ENCODE data around the gene ZPBP. TPM values are rescaled to one million over a fixed set of nuclear protein-coding genes. Genes with fewer than 3 reads are reported as not detected.
"Not testable (repeated sequence)": the region's sequence is repeated elsewhere in the genome, so short reads cannot be mapped to it uniquely, and the experiment has no call there.

Gene ZPBP
- total and polyA plus RNA-seq, 2 experiments from 2014 or later: not detected

DNA sequence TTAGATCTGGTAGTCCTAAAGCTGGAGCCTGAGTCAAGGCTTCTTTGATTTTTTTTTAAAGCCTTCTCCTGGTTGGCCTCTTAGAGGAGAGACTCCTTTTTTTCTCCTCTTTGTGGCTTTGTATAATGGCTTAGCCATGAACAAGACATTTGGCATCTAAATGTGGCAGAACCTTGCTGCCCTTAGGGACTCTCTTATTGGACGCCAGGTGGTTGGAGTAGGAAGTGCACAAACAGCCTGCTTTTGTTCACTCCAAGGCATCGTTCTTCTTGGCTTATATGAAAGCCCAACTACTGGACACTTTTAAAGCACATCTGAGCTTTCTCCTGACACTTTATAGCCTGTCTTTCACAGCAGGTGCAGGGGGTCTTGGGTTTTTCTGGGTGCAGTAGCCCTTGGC lies 25.0 kb downstream of the ZPBP start:
- TF ChIP-seq CTCF (IDR thresholded peaks at IDR 0.05; ENCODE audit: poor library complexity) (no peak), EZH2phosphoT487 (IDR thresholded peaks at IDR 0.05; ENCODE audit: low read depth, severe bottlenecking, unreplicated experiment) (no peak), EZH2 (IDR thresholded peaks at IDR 0.05; ENCODE audit: borderline replicate concordance) (no peak)
- Histone ChIP-seq H3K4me1 (ENCODE audit: insufficient read depth) (peaks cover 28% of the 10 kb centered on the region), H2AFZ (peak overlapping the region; percentile 29), H3K4me3 (no peak overlapping the region), H3K27me3 (no peaks in the 10 kb centered on the region), H3K27ac (no peak overlapping the region), H3K36me3 (replicated peaks; ENCODE audit: insufficient read depth, low read depth) (no peaks in the 10 kb centered on the region), H3K4me2 (peak overlapping the region; percentile 75), H3K79me2 (no peaks in the 10 kb centered on the region), H3K9me3 (ENCODE audit: low read depth) (no peaks in the 10 kb centered on the region), H3K9me2 (replicated peaks; ENCODE audit: insufficient read depth) (no peaks in the 10 kb centered on the region), H4K20me1 (ENCODE audit: insufficient read depth, poor library complexity, severe bottlenecking) (no peaks in the 10 kb centered on the region)
- no peak for DNase-seq (ENCODE audit: low spot score)
- 45% methylated on average over 2 of the region's 2 CpGs for WGBS (ENCODE audit: low lambda C conversion rate, missing lambda C conversion rate)

- no peaks in the 10 kb centered on the region for H3K36me3 ChIP-seq (replicated peaks; ENCODE audit: insufficient read depth, low read depth)
- H2AFZ ChIP-seq: no peak overlapping the region
- WGBS (ENCODE audit: low lambda C conversion rate, missing lambda C conversion rate): 66% methylated on average over 2 of the region's 2 CpGs
Measured at GRCh38 chr7:50062951-50063350, 30.1 kb downstream of the ZPBP start.

DNA sequence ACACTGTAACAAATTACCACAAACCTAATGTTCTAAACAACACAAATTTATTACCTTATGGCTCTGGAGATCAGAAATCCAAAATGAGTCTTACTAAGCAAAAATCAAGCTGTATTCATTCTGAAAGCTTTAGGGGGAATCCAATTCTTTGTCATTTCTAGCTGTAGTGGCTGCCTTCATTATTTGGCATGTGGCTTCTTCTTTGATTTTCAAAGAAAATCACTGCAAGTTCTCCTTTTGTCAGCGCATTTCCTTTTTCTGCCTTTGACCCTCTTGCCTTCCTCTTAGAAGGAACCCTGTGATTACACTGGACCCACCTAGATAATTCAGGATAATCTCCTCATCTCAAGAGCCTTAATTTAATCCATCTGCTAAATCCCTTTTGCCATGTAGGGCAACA lies 36.9 kb downstream of the ZPBP start:
- H2AFZ ChIP-seq: no peak overlapping the region
- no peaks in the 10 kb centered on the region for H3K4me1 ChIP-seq (ENCODE audit: insufficient read depth)
- no peak overlapping the region for H3K27ac ChIP-seq
- DNase-seq (ENCODE audit: low spot score): no peak
- H3K27me3 ChIP-seq: no peaks in the 10 kb centered on the region
- TF ChIP-seq EZH2phosphoT487 (IDR thresholded peaks at IDR 0.05; ENCODE audit: low read depth, severe bottlenecking, unreplicated experiment): no peak
- no peak for TF ChIP-seq EZH2 (IDR thresholded peaks at IDR 0.05; ENCODE audit: borderline replicate concordance)
- TF ChIP-seq CTCF (IDR thresholded peaks at IDR 0.05; ENCODE audit: poor library complexity): no peak
- no peaks in the 10 kb centered on the region for H4K20me1 ChIP-seq (ENCODE audit: insufficient read depth, poor library complexity, severe bottlenecking)
- H3K4me3 ChIP-seq: no peak overlapping the region
- H3K36me3 ChIP-seq (replicated peaks; ENCODE audit: insufficient read depth, low read depth): no peaks in the 10 kb centered on the region
- no peaks in the 10 kb centered on the region for H3K79me2 ChIP-seq
- no peaks in the 10 kb centered on the region for H3K9me3 ChIP-seq (ENCODE audit: low read depth)
- no peak overlapping the region for H3K4me2 ChIP-seq
- H3K9me2 ChIP-seq (replicated peaks; ENCODE audit: insufficient read depth): no peaks in the 10 kb centered on the region
- 100% methylated on average over 1 of the region's 1 CpG for WGBS (ENCODE audit: low lambda C conversion rate, missing lambda C conversion rate)

More at GRCh38 chr7:50062951-50063350, 30.1 kb downstream of the ZPBP start:
- no peak for DNase-seq (ENCODE audit: low spot score)
- no peaks in the 10 kb centered on the region for H3K27me3 ChIP-seq
- no peaks in the 10 kb centered on the region for H3K9me2 ChIP-seq (replicated peaks; ENCODE audit: insufficient read depth)
- no peaks in the 10 kb centered on the region for H4K20me1 ChIP-seq (ENCODE audit: insufficient read depth, poor library complexity, severe bottlenecking)
- no peaks in the 10 kb centered on the region for H3K9me3 ChIP-seq (ENCODE audit: low read depth)
- H3K79me2 ChIP-seq: no peaks in the 10 kb centered on the region
- peaks cover 13% of the 10 kb centered on the region for H3K4me1 ChIP-seq (ENCODE audit: insufficient read depth)
- no peak overlapping the region for H3K4me3 ChIP-seq
- H3K4me2 ChIP-seq: no peak overlapping the region
- no peak overlapping the region for H3K27ac ChIP-seq
- no peak for TF ChIP-seq CTCF (IDR thresholded peaks at IDR 0.05; ENCODE audit: poor library complexity)
- TF ChIP-seq EZH2phosphoT487 (IDR thresholded peaks at IDR 0.05; ENCODE audit: low read depth, severe bottlenecking, unreplicated experiment): no peak
- TF ChIP-seq EZH2 (IDR thresholded peaks at IDR 0.05; ENCODE audit: borderline replicate concordance): no peak

- no peaks in the 10 kb centered on the region for H3K79me2 ChIP-seq
- H3K36me3 ChIP-seq (replicated peaks; ENCODE audit: insufficient read depth, low read depth): no peaks in the 10 kb centered on the region
- H4K20me1 ChIP-seq (ENCODE audit: insufficient read depth, poor library complexity, severe bottlenecking): no peaks in the 10 kb centered on the region
- H3K4me1 ChIP-seq (ENCODE audit: insufficient read depth): no peaks in the 10 kb centered on the region
- no peaks in the 10 kb centered on the region for H3K9me2 ChIP-seq (replicated peaks; ENCODE audit: insufficient read depth)
- DNase-seq (ENCODE audit: low spot score): no peak
- no peak overlapping the region for H3K4me3 ChIP-seq
- H3K4me2 ChIP-seq: no peak overlapping the region
- no peak overlapping the region for H3K27ac ChIP-seq
- no peaks in the 10 kb centered on the region for H3K9me3 ChIP-seq (ENCODE audit: low read depth)
- no peak for TF ChIP-seq CTCF (IDR thresholded peaks at IDR 0.05; ENCODE audit: poor library complexity)
- TF ChIP-seq EZH2 (IDR thresholded peaks at IDR 0.05; ENCODE audit: borderline replicate concordance): no peak
- no peak for TF ChIP-seq EZH2phosphoT487 (IDR thresholded peaks at IDR 0.05; ENCODE audit: low read depth, severe bottlenecking, unreplicated experiment)
- no peak overlapping the region for H2AFZ ChIP-seq
- WGBS (ENCODE audit: low lambda C conversion rate, missing lambda C conversion rate): 95% methylated on average over 5 of the region's 5 CpGs
- no peaks in the 10 kb centered on the region for H3K27me3 ChIP-seq
Measured at GRCh38 chr7:50047716-50048115, 45.3 kb downstream of the ZPBP start.

GRCh38 chr7:50041165-50041564 lies 51.9 kb downstream of the ZPBP start:
- not testable (repeated sequence) for H3K4me3 ChIP-seq; DNase-seq (ENCODE audit: low spot score); H3K9me2 ChIP-seq (replicated peaks; ENCODE audit: insufficient read depth); H3K4me1 ChIP-seq (ENCODE audit: insufficient read depth); H3K27ac ChIP-seq; H3K36me3 ChIP-seq (replicated peaks; ENCODE audit: insufficient read depth, low read depth); H3K79me2 ChIP-seq; H3K27me3 ChIP-seq; H3K9me3 ChIP-seq (ENCODE audit: low read depth); H2AFZ ChIP-seq; H4K20me1 ChIP-seq (ENCODE audit: insufficient read depth, poor library complexity, severe bottlenecking); H3K4me2 ChIP-seq
- 63% methylated on average over 6 of the region's 6 CpGs for WGBS (ENCODE audit: low lambda C conversion rate, missing lambda C conversion rate)

All from hepatocyte (in vitro differentiated cells).